Thyroid gland (tissue), 4 donors: ENCODE measurements around the gene NEDD4L. TPM values are rescaled to one million over a fixed set of nuclear protein-coding genes. Genes with fewer than 3 reads are reported as not detected.

Source experiments
- DNase-seq, 2 donors: peaks; one replicate each; pipeline ENCODE4 v3.0.0-alpha.2; 2019
- H3K27ac ChIP-seq, 3 donors: fragments of 200-600 bp; sonication (generic); 1 replicate in 2 of 3; 2 replicates in 1 of 3; pipeline ENCODE4 v1.5.1; 2016 to 2019; ENCODE audit warnings: mild to moderate bottlenecking in 1 of 3, moderate library complexity in 1 of 3
- H3K27me3 ChIP-seq: fragments of 200-600 bp; sonication (generic); one replicate; pipeline ENCODE4 v1.5.1; 2019
- H3K36me3 ChIP-seq, 2 donors: fragments of 200-600 bp; sonication (generic); one replicate each; pipeline ENCODE4 v1.5.1; 2016 to 2019
- H3K4me1 ChIP-seq, 2 donors: fragments of 200-600 bp; sonication (generic); one replicate each; pipeline ENCODE4 v1.5.1; 2017 to 2019
- H3K4me3 ChIP-seq, 3 donors: fragments of 200-600 bp; sonication (generic); replicated peaks in 1 of 3; 1 replicate in 2 of 3; 2 replicates in 1 of 3; pipeline ENCODE4 v1.5.1; 2016; ENCODE audit warnings: mild to moderate bottlenecking in 1 of 3
- H3K9me3 ChIP-seq: fragments of 200-600 bp; sonication (generic); one replicate; pipeline ENCODE4 v1.5.1; 2017
- CTCF ChIP-seq, 6 experiments: fragments of 200-600 bp in 3 of 6; fragments of 450-650 bp in 3 of 6; sonication (generic) in 3 of 6; IDR thresholded peaks; one replicate each; pipeline ENCODE4 v1.5.1; 2016 to 2019; ENCODE audit warnings: antibody characterized with exemption in 6 of 6, mild to moderate bottlenecking in 2 of 6, inconsistent platforms in 1 of 6, moderate library complexity in 1 of 6
- POLR2A ChIP-seq, 2 donors: fragments of 450-650 bp; IDR thresholded peaks; one replicate each; pipeline ENCODE4 v1.6.1; 2017; ENCODE audit warnings: antibody characterized with exemption in 2 of 2, mild to moderate bottlenecking in 2 of 2, moderate library complexity in 1 of 2
- WGBS, 2 donors: methylation state at CpG; one replicate each; pipeline ENCODE4 v1.1.5; 2017; 5-methylcytosine and 5-hydroxymethylcytosine counted together
- intact Hi-C: fragments of 100-400 bp; cut with DNase I; formaldehyde crosslinking; loops from one replicate; pipeline ENCODE4 v1.15.1; 2023
- total RNA-seq, 4 donors: library from RNA; depleted of rRNA; stranded (reverse); fragments of >200 nt; gene quantifications; one replicate each; pipeline ENCODE4 v1.2.3, GENCODE V29; 2016

NEDD4L gene
- total RNA-seq, 4 donors from 2014 or later, result 61.5 to 105 (median 78.0) TPM

DNA sequence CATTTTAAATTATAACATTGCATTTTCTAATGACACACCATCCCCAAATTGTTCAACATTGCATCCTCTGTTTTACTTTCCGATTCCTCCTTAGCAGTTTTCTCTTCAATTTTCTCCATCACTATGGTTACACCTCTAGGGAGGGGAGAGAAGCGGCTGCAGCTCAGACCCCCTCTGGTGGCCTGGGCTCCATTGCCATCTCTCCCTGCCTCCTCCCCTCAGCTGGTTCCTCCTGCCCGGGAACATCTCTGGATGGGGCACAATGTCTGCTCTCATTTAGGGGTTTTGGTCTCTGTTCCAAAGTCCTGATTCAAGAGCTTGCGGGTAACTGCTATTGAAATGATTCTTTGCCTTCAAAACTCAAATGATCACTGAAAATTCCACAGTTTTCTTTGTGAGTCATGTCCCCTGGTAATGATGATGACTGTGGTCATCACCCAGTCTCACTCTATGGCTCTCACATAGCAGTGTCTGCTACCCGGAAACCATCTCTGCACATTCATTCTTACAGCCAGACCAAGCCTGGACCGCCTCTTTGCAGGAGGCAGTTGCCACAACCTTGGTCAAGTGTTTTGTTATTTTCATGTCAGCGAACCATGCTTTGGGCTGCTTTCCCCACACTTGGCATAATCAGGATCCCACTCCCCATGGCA lies 321.0 kb downstream of the NEDD4L start:
- Histone ChIP-seq H3K27me3 (no peaks in the 10 kb centered on the region), H3K9me3 (no peaks in the 10 kb centered on the region), H3K4me1 (peaks cover 29 to 34% of the 10 kb centered on the region in 2 donors), H3K4me3 (no peak overlapping the region), H3K36me3 (peaks cover 0 to 13% of the 10 kb centered on the region in 2 donors), H3K27ac (peak overlapping the region in 1 of 3 donors; percentile 3)
- intact Hi-C loops, result no loop called here
- TF ChIP-seq POLR2A (IDR thresholded peaks at IDR 0.05) (no peak), CTCF (IDR thresholded peaks at IDR 0.05) (no peak)
- WGBS, 2 donors, result 93 to 97% methylated on average over 7 of the region's 7 CpGs
- DNase-seq, result no peak

- H3K4me1 ChIP-seq, result peaks cover 14 to 18% of the 10 kb centered on the region in 2 donors
- TF ChIP-seq POLR2A (IDR thresholded peaks at IDR 0.05), result no peak
- no peak for TF ChIP-seq CTCF (IDR thresholded peaks at IDR 0.05)
- no peak overlapping the region for H3K27ac ChIP-seq
- H3K27me3 ChIP-seq, result no peaks in the 10 kb centered on the region
- H3K36me3 ChIP-seq, result peaks cover 0 to 13% of the 10 kb centered on the region in 2 donors
- no peak overlapping the region for H3K4me3 ChIP-seq
- no peaks in the 10 kb centered on the region for H3K9me3 ChIP-seq
- DNase-seq, result no peak
- intact Hi-C loops, result no loop called here
- WGBS, 2 donors, result 97 to 98% methylated on average over 9 of the region's 9 CpGs
These were observed 323.6 kb downstream of the NEDD4L start for GRCh38 chr18:58367425-58368140.

- H3K36me3 ChIP-seq, result peaks cover 0 to 13% of the 10 kb centered on the region in 2 donors
- H3K4me1 ChIP-seq, result peaks cover 6 to 12% of the 10 kb centered on the region in 2 donors
- intact Hi-C loops, result no loop called here
- no peak overlapping the region for H3K4me3 ChIP-seq
- no peak for DNase-seq
- no peak for TF ChIP-seq CTCF (IDR thresholded peaks at IDR 0.05)
- TF ChIP-seq POLR2A (IDR thresholded peaks at IDR 0.05), result no peak
- no peaks in the 10 kb centered on the region for H3K27me3 ChIP-seq
- H3K27ac ChIP-seq, result no peak overlapping the region
- no peaks in the 10 kb centered on the region for H3K9me3 ChIP-seq
- WGBS, 2 donors, result 97% methylated on average over 10 of the region's 10 CpGs
These were observed 325.6 kb downstream of the NEDD4L start for GRCh38 chr18:58369616-58370015.

DNA sequence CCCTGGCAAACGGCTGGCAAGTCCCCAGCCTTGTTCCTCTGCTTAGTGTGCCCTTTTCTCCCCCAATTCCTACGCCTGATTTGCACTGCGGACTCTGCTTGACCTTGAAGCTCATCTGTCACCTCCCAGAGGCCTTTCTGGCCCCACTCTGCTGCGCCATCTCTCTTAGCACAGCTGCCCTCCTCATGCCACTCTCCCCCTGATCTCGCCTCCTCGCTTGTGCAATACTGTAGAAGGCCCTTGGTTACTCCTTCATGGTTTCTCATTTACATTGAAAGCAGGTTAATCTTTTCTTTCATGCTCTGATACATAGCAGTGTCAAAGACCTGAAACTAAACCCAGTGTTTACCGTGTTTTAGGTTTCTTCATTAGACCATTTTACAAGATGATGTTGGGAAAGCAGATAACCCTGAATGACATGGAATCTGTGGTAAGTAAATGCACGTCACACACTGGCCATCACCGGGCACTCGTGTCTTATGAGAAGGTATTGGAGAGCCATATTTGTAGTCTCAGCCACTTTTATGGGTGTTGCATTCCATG lies 326.1 kb downstream of the NEDD4L start:
- 93 to 94% methylated on average over 10 of the region's 10 CpGs for WGBS, 2 donors
- H3K36me3 ChIP-seq, result peaks cover 0 to 13% of the 10 kb centered on the region in 2 donors
- DNase-seq, result no peak

More for the DNA sequence above, 326.1 kb downstream of the NEDD4L start:
- TF ChIP-seq CTCF (IDR thresholded peaks at IDR 0.05) (no peak), POLR2A (IDR thresholded peaks at IDR 0.05) (no peak)
- peaks cover 6 to 12% of the 10 kb centered on the region in 2 donors for H3K4me1 ChIP-seq
- H3K27ac ChIP-seq, result no peak overlapping the region
- no peak overlapping the region for H3K4me3 ChIP-seq
- intact Hi-C loops, result no loop called here
- H3K9me3 ChIP-seq, result no peaks in the 10 kb centered on the region
- H3K27me3 ChIP-seq, result no peaks in the 10 kb centered on the region
